IMR-90 (cell line): Measurements from ENCODE around the gene STAU1. TPM values are rescaled to one million over a fixed set of nuclear protein-coding genes. Genes with fewer than 3 reads are reported as not detected.

Experiments
- ATAC-seq: fragments of 200-7000 bp; cut with Tn5 transposase; 2 replicates; pipeline ENCODE4 v1.9.1; 2020; ENCODE audit warnings: low read depth, mild to moderate bottlenecking, moderate library complexity
- BruUV-seq: library from RNA; stranded (reverse); fragments of 400-500 nt; replicated peaks from 2 replicates; lab custom pipeline; 2021; lab: Mats Ljungman, UMichigan
- CTCF ChIA-PET: fragments of 300-600 bp; formaldehyde crosslinking; extraction: SDS; loops from one replicate; lab custom pipeline; 2021; ENCODE audit warnings: antibody characterized with exemption; lab: Yijun Ruan, JAX
- POLR2A ChIA-PET: fragments of 300-600 bp; sonication (Branson Sonifier 250); formaldehyde crosslinking; loops from one replicate; lab custom pipeline; 2022; ENCODE audit warnings: antibody characterized with exemption; ENCODE audit not compliant: unreplicated experiment; lab: Charles Lee
- DNase-seq: peaks from one replicate; pipeline ENCODE4 v3.0.0; 2013
- H2AFZ ChIP-seq: replicated peaks from 2 replicates; pipeline ENCODE3; 2013; ENCODE audit warnings: low read length, mild to moderate bottlenecking; ENCODE audit not compliant: poor library complexity
- H2AK5ac ChIP-seq: 2 replicates; pipeline ENCODE4 v1.6.1; 2013; ENCODE audit warnings: low read depth, low read length, inconsistent platforms
- H2AK9ac ChIP-seq: replicated peaks from 2 replicates; pipeline ENCODE3; 2013; ENCODE audit warnings: mild to moderate bottlenecking, low read depth, low read length, moderate library complexity; ENCODE audit not compliant: poor library complexity
- H2BK120ac ChIP-seq: 2 replicates; pipeline ENCODE4 v1.6.1; 2013; ENCODE audit warnings: low read depth, low read length, inconsistent platforms
- H2BK15ac ChIP-seq: 3 replicates; pipeline ENCODE4 v1.6.1; 2013; ENCODE audit warnings: low read depth, low read length, inconsistent platforms
- H2BK20ac ChIP-seq: 2 replicates; pipeline ENCODE4 v1.6.1; 2013; ENCODE audit warnings: low read depth, mild to moderate bottlenecking, inconsistent platforms, low read length, moderate library complexity
- H2BK5ac ChIP-seq: 2 replicates; pipeline ENCODE4 v1.6.1; 2013; ENCODE audit warnings: mild to moderate bottlenecking, low read depth, low read length, inconsistent platforms; ENCODE audit not compliant: poor library complexity, severe bottlenecking
- H3K14ac ChIP-seq: replicated peaks from 2 replicates; pipeline ENCODE4 v1.6.1; 2013; ENCODE audit warnings: low read depth, low read length, inconsistent platforms
- H3K18ac ChIP-seq: 2 replicates; pipeline ENCODE4 v1.6.1; 2013; ENCODE audit warnings: low read depth, low read length, control low read depth
- H3K23ac ChIP-seq: 2 replicates; pipeline ENCODE4 v1.6.1; 2013; ENCODE audit warnings: low read depth, low read length, inconsistent platforms
- H3K27ac ChIP-seq: 2 replicates; pipeline ENCODE4 v1.5.1; 2013; ENCODE audit warnings: mild to moderate bottlenecking, control low read depth, low read length; ENCODE audit not compliant: insufficient read depth
- H3K27me3 ChIP-seq: 2 replicates; pipeline ENCODE4 v1.6.1; 2013; ENCODE audit warnings: low read length; ENCODE audit not compliant: control insufficient read depth, insufficient read depth
- H3K36me3 ChIP-seq: 2 replicates; pipeline ENCODE4 v1.6.1; 2013; ENCODE audit warnings: low read length, mixed read lengths; ENCODE audit not compliant: control insufficient read depth, insufficient read depth
- H3K4ac ChIP-seq: 2 replicates; pipeline ENCODE4 v1.6.1; 2013; ENCODE audit warnings: low read depth, low read length, inconsistent platforms
- H3K4me1 ChIP-seq: 2 replicates; pipeline ENCODE4 v1.6.1; 2013; ENCODE audit warnings: low read length, mixed read lengths; ENCODE audit not compliant: control insufficient read depth, insufficient read depth
- H3K4me2 ChIP-seq: 2 replicates; pipeline ENCODE4 v1.6.1; 2013; ENCODE audit warnings: low read depth, mild to moderate bottlenecking, control low read depth, low read length, moderate library complexity
- H3K4me3 ChIP-seq: 2 replicates; pipeline ENCODE4 v1.5.1; 2013; ENCODE audit warnings: low read depth, mild to moderate bottlenecking, control low read depth, low read length, moderate library complexity; ENCODE audit not compliant: insufficient read depth
- H3K56ac ChIP-seq: 2 replicates; pipeline ENCODE4 v1.6.1; 2013; ENCODE audit warnings: low read length, inconsistent platforms; ENCODE audit not compliant: insufficient read depth; ENCODE audit errors: extremely low read depth
- H3K79me1 ChIP-seq, 2 experiments: 2 replicates each; pipeline ENCODE4 v1.6.1; 2013; ENCODE audit warnings: low read length in 2 of 2, inconsistent platforms in 1 of 2, low read depth in 1 of 2
- H3K9ac ChIP-seq: 2 replicates; pipeline ENCODE4 v1.6.1; 2013; ENCODE audit warnings: low read depth, low read length, control low read depth
- H3K9me1 ChIP-seq: 2 replicates; pipeline ENCODE4 v1.6.1; 2013; ENCODE audit warnings: low read length, inconsistent platforms; ENCODE audit not compliant: insufficient read depth
- H3K9me3 ChIP-seq: 2 replicates; pipeline ENCODE4 v1.6.1; 2013; ENCODE audit warnings: low read length; ENCODE audit not compliant: control insufficient read depth, insufficient read depth
- H4K20me1 ChIP-seq: 2 replicates; pipeline ENCODE4 v1.6.1; 2013; ENCODE audit warnings: low read length, inconsistent platforms; ENCODE audit not compliant: insufficient read depth
- H4K5ac ChIP-seq: 2 replicates; pipeline ENCODE4 v1.6.1; 2013; ENCODE audit warnings: mild to moderate bottlenecking, low read depth, low read length, control low read depth
- H4K8ac ChIP-seq, 2 experiments: 2 replicates each; pipeline ENCODE4 v1.6.1; 2013; ENCODE audit warnings: low read depth in 2 of 2, low read length in 2 of 2, control low read depth in 1 of 2, inconsistent platforms in 1 of 2
- H4K91ac ChIP-seq: 2 replicates; pipeline ENCODE4 v1.6.1; 2013; ENCODE audit warnings: low read depth, low read length, inconsistent platforms; ENCODE audit not compliant: insufficient read depth
- SMC3 ChIP-seq: fragments of 150-350 bp; IDR thresholded peaks from 2 replicates; pipeline ENCODE4 v1.6.1; 2016; ENCODE audit warnings: low read depth, mild to moderate bottlenecking, antibody characterized with exemption, low read length, moderate library complexity
- whole genome bisulfite sequencing, 2 experiments: methylation state at CpG; one replicate each; pipeline versions ENCODE4 v1.1.5 to v1.1.7; 2013; ENCODE audit warnings: missing lambda C conversion rate in 2 of 2; ENCODE audit not compliant: insufficient read length in 1 of 2; ENCODE audit errors: extremely low coverage in 2 of 2; 5-methylcytosine and 5-hydroxymethylcytosine counted together
- dilution Hi-C: fragments of 300-500 bp; cut with HindIII; formaldehyde crosslinking; loops from one replicate; pipeline ENCODE4 v1.14.3; 2018; ENCODE audit warnings: low sequenced_read_pairs; ENCODE audit not compliant: unreplicated experiment
- in situ Hi-C: fragments of 300-500 bp; cut with MboI; formaldehyde crosslinking; loops from 3 replicates; pipeline ENCODE4 v1.14.3; 2019; ENCODE audit warnings: low sequenced_read_pairs, inconsistent platforms, mixed read lengths
- intact Hi-C: fragments of 100-400 bp; cut with micrococcal nuclease; formaldehyde crosslinking; loops from 2 replicates; pipeline ENCODE4 v1.10.0; 2022
- polyA plus RNA-seq, 3 experiments: library from polyadenylated mRNA; depleted of rRNA; stranded (reverse); fragments of >200 nt; gene quantifications; 2 replicates each; pipeline ENCODE4 v1.2.3, GENCODE V29; 2012; ENCODE audit warnings: low replicate concordance in 1 of 3
- total RNA-seq: library from RNA; depleted of rRNA; stranded (reverse); fragments of >200 nt; gene quantifications from 2 replicates; pipeline ENCODE4 v1.2.3, GENCODE V29; 2012
- TF ChIP-seq, protein P1 (sequence below): fragments of 150-350 bp; IDR thresholded peaks from 2 replicates; pipeline ENCODE4 v1.6.1; 2017; ENCODE audit warnings: mild to moderate bottlenecking, antibody characterized with exemption, low read length, low read depth

The STAU1 gene
- total and polyA plus RNA-seq, 2 of the 4 experiments (the other 2 are of a cell fraction) = 35.3 to 50.3 TPM

- POLR2A ChIA-PET = no interaction called here
- Histone ChIP-seq H3K9ac (no peak overlapping the region), H4K5ac (no peak overlapping the region), H3K4me1 (peaks cover 2% of the 10 kb centered on the region; the same call in 1 of the 2 replicates), H3K56ac (no peak overlapping the region), H3K9me1 (no peaks in the 10 kb centered on the region; the same call in 1 of the 2 replicates), H4K8ac (no peak overlapping the region), H3K9me3 (no peaks in the 10 kb centered on the region), H3K36me3 (peaks cover 11% of the 10 kb centered on the region), H3K14ac (no peak overlapping the region), H2BK20ac (no peak overlapping the region), H3K79me1 (peaks cover 26 to 54% of the 10 kb centered on the region in 2 experiments), H3K27me3 (no peaks in the 10 kb centered on the region), H2AFZ (no peak overlapping the region), H3K18ac (no peak overlapping the region), H3K27ac (no peak overlapping the region), H3K4me2 (no peak overlapping the region), H2AK5ac (no peak overlapping the region), H2BK120ac (no peak overlapping the region), H2AK9ac (no peak overlapping the region), H3K4me3 (no peak overlapping the region), H4K20me1 (peaks cover 5% of the 10 kb centered on the region; the same call in 1 of the 2 replicates), H2BK15ac (no peak overlapping the region), H3K23ac (no peak overlapping the region), H3K4ac (no peak overlapping the region), H2BK5ac (no peak overlapping the region), H4K91ac (no peak overlapping the region)
- in situ Hi-C loops (no loop called here), dilution Hi-C loops (no loop called here), intact Hi-C loops (no loop called here)
- no peak for ATAC-seq
- TF ChIP-seq SMC3 = no peak
- TF ChIP-seq, protein P1, sequence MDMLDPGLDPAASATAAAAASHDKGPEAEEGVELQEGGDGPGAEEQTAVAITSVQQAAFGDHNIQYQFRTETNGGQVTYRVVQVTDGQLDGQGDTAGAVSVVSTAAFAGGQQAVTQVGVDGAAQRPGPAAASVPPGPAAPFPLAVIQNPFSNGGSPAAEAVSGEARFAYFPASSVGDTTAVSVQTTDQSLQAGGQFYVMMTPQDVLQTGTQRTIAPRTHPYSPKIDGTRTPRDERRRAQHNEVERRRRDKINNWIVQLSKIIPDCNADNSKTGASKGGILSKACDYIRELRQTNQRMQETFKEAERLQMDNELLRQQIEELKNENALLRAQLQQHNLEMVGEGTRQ = no peak
- BruUV-seq = no TSS peak
- DNase-seq = no peak
- CTCF ChIA-PET = no interaction called here
- 57% methylated on average over 1 of the region's 2 CpGs; no CpG with 5 or more reads in 1 of the 2 experiments for WGBS, 2 experiments
These were observed 47.7 kb downstream of the STAU1 start for GRCh38 chr20:49140411-49140810.
